T47D (cell line): Measurements from ENCODE around the gene RNF144B.

Source experiments
- DNase-seq, 2 experiments: peaks; one replicate each; pipeline versions ENCODE4 v3.0.0 to v3.0.0-alpha.2; 2011 to 2012; ENCODE audit warnings: low read depth in 1 of 2, low spot score in 1 of 2
- JUND ChIP-seq: IDR thresholded peaks from 2 replicates; pipeline ENCODE4 v1.6.1; 2012; ENCODE audit warnings: low read depth
- in situ Hi-C: cut with HindIII; loops from 2 replicates; pipeline ENCODE4 v1.10.0; 2016; ENCODE audit warnings: low sequenced_read_pairs, low pct_unique_long_range_greater_than_20kb

The RNF144B gene

DNA sequence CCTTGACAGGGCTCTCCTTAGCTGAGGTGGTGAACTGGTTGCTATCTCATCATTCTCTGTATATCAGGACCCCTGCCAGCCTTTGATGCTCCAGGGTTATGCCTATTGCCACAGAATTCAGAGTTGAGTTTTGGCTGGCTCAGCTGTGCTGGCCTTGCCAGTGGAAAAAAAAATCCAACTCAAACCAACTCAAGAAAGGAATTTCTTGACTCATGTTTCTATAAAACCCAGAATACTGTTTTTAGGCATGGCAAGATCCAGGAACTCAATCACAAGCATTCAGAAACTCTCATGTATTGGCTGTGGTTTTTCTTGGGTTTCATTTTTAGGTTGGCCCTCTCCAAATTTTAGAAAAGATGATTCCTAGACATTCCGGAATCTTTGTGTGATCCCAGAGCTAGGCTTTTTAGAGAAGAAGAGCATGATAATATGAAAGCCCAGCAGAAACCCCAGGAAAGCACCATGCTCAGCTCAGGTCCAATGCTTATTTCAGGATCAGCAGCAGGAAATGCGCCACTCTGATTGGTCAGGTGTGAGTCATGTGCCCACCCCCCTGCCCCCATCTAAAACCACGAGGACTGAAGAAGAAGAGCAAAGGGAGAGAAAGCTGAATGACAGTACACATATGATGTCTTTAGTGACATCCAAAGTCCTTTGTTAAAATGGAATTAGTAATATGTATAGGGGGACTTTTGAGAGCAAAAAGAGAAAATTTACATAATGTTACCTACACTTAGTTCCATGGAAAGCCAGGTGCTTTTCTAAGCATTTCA is 122.9 kb downstream of the RNF144B start:
- in situ Hi-C loops = no loop called here
- no peak for DNase-seq
- no peak for TF ChIP-seq JUND

DNA sequence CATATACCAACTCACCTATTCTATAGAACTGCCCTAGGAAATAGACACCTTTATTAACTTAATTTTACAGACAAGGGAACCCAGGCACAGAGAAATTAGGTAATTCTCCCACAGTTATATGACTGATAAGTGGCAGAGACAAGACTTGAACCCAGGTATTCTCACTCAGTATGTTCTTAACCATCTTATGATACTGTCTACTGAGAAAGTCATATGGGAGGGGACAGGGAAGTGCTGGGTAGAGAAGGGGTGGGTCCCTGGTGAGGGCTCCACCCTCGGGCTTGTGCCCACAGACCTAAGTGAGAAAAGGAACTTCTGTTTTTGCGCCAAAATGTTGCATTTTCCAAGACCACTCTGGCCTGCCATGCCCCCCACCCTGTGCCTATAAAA is 123.5 kb downstream of the RNF144B start:
- no peak for DNase-seq
- TF ChIP-seq JUND = no peak
- in situ Hi-C loops = no loop called here

DNA sequence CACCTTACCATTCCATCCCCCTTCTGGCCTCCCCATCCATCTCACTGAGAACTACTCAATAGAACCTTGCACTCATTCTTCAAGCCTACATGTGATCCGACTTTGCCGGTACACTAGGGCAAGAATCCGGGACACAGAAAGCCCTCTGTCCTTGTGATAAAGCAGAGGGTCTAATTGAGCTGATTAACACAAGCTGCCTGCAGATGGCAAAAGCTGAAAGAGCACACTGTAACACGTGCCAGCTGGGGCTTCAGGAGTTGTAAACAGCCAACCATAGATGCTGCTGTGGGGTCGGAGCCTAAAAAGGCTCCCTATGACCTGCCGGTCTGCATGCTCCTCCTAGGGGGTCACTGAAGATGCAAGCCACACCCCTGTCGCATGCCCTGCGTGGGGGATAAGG is 124.1 kb downstream of the RNF144B start:
- in situ Hi-C loops = no loop called here
- no peak for TF ChIP-seq JUND
- DNase-seq = no peak

DNA sequence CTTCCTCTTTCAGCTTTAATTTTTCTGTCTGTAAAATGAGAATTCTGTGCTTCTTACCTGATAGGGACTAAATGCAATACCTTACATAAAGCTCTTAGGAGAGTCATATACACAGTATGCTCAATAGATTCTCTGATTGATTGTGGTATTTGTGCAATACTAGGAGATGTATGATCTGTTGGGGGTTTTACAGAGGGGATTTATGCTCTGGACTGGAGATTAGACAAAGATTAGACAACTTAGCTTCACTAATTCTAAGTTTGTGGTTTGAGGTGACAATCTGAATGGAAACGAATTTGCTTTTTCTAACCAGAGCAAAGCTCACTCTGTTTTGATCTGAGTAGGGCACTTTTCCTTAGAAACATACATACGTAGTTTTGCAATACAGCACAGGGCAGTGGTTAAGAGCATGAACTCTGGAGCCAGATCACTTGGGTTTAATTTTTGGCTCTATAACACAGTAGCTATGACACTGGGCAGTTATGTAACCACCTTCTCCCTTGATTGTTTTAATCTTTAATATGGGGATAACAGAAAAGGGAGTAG is 126.2 kb downstream of the RNF144B start:
- in situ Hi-C loops = no loop called here
- no peak for TF ChIP-seq JUND
- no peak for DNase-seq

DNA sequence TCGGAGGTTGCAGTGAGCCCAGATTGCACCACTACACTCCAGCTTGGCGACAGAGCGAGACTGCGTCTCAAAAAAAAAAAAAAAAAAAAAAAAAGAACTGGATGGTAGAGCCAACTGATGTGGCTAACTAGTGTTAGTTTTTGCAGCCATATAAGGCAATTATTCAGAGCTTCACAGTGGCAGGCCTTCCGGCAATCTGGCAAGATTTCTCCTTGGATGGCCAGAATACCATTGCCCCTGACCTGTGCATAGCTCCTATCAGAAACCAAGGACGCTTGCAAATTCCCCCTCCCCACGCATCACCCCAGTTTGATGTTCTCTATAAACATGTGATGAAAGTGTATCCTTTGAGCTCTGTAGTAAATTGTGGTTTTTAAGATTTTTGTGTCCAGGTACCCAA is 127.0 kb downstream of the RNF144B start:
- no peak for TF ChIP-seq JUND
- in situ Hi-C loops = no loop called here
- no peak for DNase-seq

DNA sequence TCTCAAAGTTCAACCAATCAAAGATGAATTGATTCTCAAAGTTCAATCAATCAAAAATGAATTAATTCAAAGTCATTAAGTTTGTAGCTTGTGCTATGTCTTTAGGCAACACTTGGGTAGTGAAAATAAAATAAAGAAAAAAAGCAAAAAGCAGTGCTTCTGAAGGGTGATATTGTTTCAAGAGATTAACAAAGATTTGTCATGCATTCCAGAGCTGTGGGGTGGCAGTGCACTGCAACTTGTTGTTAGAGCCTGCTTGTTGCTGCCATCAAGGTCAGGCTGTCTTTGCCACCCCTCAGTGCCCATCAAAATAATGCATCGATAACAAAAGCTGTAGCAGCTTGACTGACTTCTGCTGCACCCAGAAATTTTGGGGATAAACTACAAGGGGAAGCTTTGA is 128.6 kb downstream of the RNF144B start:
- no peak for TF ChIP-seq JUND
- in situ Hi-C loops = no loop called here
- DNase-seq = no peak
